Transverse colon (tissue), 4 donors: Measurements from ENCODE around the gene NDE1. TPM values are rescaled to one million over a fixed set of nuclear protein-coding genes. Genes with fewer than 3 reads are reported as not detected.

ENCODE experiments used
- DNase-seq: peaks from one replicate; pipeline ENCODE4 v3.0.0-alpha.2; 2019
- H3K27ac ChIP-seq, 4 donors: fragments of 200-600 bp; sonication (generic); 2 replicates each; pipeline ENCODE4 v1.5.1; 2016 to 2018; ENCODE audit warnings: inconsistent platforms in 4 of 4
- H3K27me3 ChIP-seq: fragments of 200-600 bp; sonication (generic); 2 replicates; pipeline ENCODE4 v1.5.1; 2017; ENCODE audit warnings: inconsistent platforms
- H3K36me3 ChIP-seq, 4 donors: fragments of 200-600 bp; sonication (generic); 2 replicates each; pipeline ENCODE4 v1.5.1; 2017 to 2019; ENCODE audit warnings: inconsistent platforms in 4 of 4
- H3K4me1 ChIP-seq, 4 donors: fragments of 200-600 bp; sonication (generic); 2 replicates each; pipeline ENCODE4 v1.5.1; 2017 to 2020; ENCODE audit warnings: inconsistent platforms in 4 of 4
- H3K4me3 ChIP-seq, 4 donors: fragments of 200-600 bp; sonication (generic); 1 replicate in 1 of 4; 2 replicates in 3 of 4; pipeline versions ENCODE4 v1.5.1 to v1.6.1; 2017 to 2019; ENCODE audit warnings: inconsistent platforms in 4 of 4
- H3K9me3 ChIP-seq, 2 donors: fragments of 200-600 bp; sonication (generic); 2 replicates each; pipeline ENCODE4 v1.5.1; 2017 to 2019; ENCODE audit warnings: inconsistent platforms in 2 of 2
- CTCF ChIP-seq, 5 experiments: fragments of 200-600 bp in 3 of 5; fragments of 450-650 bp in 2 of 5; sonication (generic) in 3 of 5; IDR thresholded peaks; 1 replicate in 2 of 5; 2 replicates in 3 of 5; pipeline ENCODE4 v1.5.1; 2016 to 2017; ENCODE audit warnings: antibody characterized with exemption in 5 of 5, inconsistent platforms in 3 of 5, mild to moderate bottlenecking in 2 of 5, moderate library complexity in 1 of 5
- EP300 ChIP-seq: sonication (generic); formaldehyde crosslinking; IDR thresholded peaks from one replicate; pipeline ENCODE4 v1.6.1; 2017; ENCODE audit warnings: antibody characterized with exemption, low read depth
- POLR2A ChIP-seq: fragments of 450-650 bp; IDR thresholded peaks from one replicate; pipeline ENCODE4 v1.6.1; 2016; ENCODE audit warnings: antibody characterized with exemption, mild to moderate bottlenecking, moderate library complexity
- POLR2AphosphoS5 ChIP-seq, 3 donors: sonication (generic); formaldehyde crosslinking; IDR thresholded peaks; one replicate each; pipeline ENCODE4 v1.6.1; 2016; ENCODE audit warnings: antibody characterized with exemption in 3 of 3
- WGBS, 2 donors: methylation state at CpG; one replicate each; pipeline ENCODE4 v1.1.5; 2018; ENCODE audit warnings: low coverage in 1 of 2; 5-methylcytosine and 5-hydroxymethylcytosine counted together
- in situ Hi-C, 4 donors: fragments of 200-750 bp; cut with MboI; loops; one replicate each; pipeline versions ENCODE4 v1.15.0 to v1.15.1; 2017; ENCODE audit warnings: low sequenced_read_pairs in 3 of 4, low pct_ligation_motif_present in 1 of 4, low pct_unique_long_range_greater_than_20kb in 1 of 4
- intact Hi-C: fragments of 100-400 bp; cut with DNase I; formaldehyde crosslinking; loops from one replicate; pipeline ENCODE4 v1.15.1; 2023; ENCODE audit warnings: low total_unique reads
- total RNA-seq, 4 donors: library from RNA; depleted of rRNA; stranded (reverse); fragments of >200 nt; gene quantifications; one replicate each; pipeline ENCODE4 v1.1.0, GENCODE V29; 2016

NDE1 gene
- total RNA-seq, 4 donors from 2014 or later = 21.0 to 47.6 (median 36.3) TPM

- no peak for DNase-seq
- Histone ChIP-seq H3K9me3 (no peaks in the 10 kb centered on the region), H3K36me3 (no peaks in the 10 kb centered on the region), H3K4me3 (no peak overlapping the region), H3K27me3 (no peaks in the 10 kb centered on the region), H3K27ac (peak overlapping the region in 1 of 4 donors; percentile 33), H3K4me1 (no peaks in the 10 kb centered on the region)
- WGBS, 2 donors = 94 to 97% methylated on average over 4 of the region's 4 CpGs
- in situ Hi-C loops (loop anchor here in 3 of 4 donors (25.0 kb wide), 1 partner anchor 369 kb away; no protein-coding TSS in a partner anchor), intact Hi-C loops (no loop called here)
- no peak for TF ChIP-seq CTCF (IDR thresholded peaks at IDR 0.05)
- TF ChIP-seq EP300 = no peak
- no peak for TF ChIP-seq POLR2A
- TF ChIP-seq POLR2AphosphoS5 (IDR thresholded peaks at IDR 0.05) = no peak
Observed at GRCh38 chr16:15768201-15768600, 118.2 kb downstream of the NDE1 start.

- peak overlapping the region in 2 of 4 donors; percentile 40 to 70 for H3K27ac ChIP-seq
- DNase-seq = no peak
- 79 to 83% methylated on average over 4 to 8 of the region's 8 CpGs for WGBS, 2 donors
- no peak for TF ChIP-seq POLR2A
- no peak for TF ChIP-seq EP300
- TF ChIP-seq POLR2AphosphoS5 (IDR thresholded peaks at IDR 0.05) = no peak
- no peak for TF ChIP-seq CTCF (IDR thresholded peaks at IDR 0.05)
- no peaks in the 10 kb centered on the region for H3K36me3 ChIP-seq
- no peak overlapping the region for H3K4me3 ChIP-seq
- intact Hi-C loops = no loop called here
- no peaks in the 10 kb centered on the region for H3K4me1 ChIP-seq
- no peaks in the 10 kb centered on the region for H3K27me3 ChIP-seq
- H3K9me3 ChIP-seq = no peaks in the 10 kb centered on the region
- in situ Hi-C loops = loop anchor here in 3 of 4 donors (25.0 kb wide), 1 partner anchor 368 kb away; no protein-coding TSS in a partner anchor
Observed at GRCh38 chr16:15769239-15769638, 119.2 kb downstream of the NDE1 start.

GRCh38 chr16:15770107-15770506 lies 120.1 kb downstream of the NDE1 start:
- in situ Hi-C loops (loop anchor here in 3 of 4 donors (25.0 kb wide), 1 partner anchor 367 kb away; no protein-coding TSS in a partner anchor), intact Hi-C loops (loop anchor here (10.0 kb wide), 1 partner anchor 355 kb away; no protein-coding TSS in a partner anchor)
- no peak for DNase-seq
- TF ChIP-seq POLR2AphosphoS5 (IDR thresholded peaks at IDR 0.05) = no peak
- TF ChIP-seq EP300 = no peak
- TF ChIP-seq CTCF (IDR thresholded peaks at IDR 0.05) = no peak
- no peak for TF ChIP-seq POLR2A
- H3K9me3 ChIP-seq = no peaks in the 10 kb centered on the region
- H3K36me3 ChIP-seq = no peaks in the 10 kb centered on the region
- H3K4me1 ChIP-seq = no peaks in the 10 kb centered on the region
- H3K27ac ChIP-seq = peak overlapping the region; percentile 28 to 70 (median 42)
- 57 to 77% methylated on average over 3 to 7 of the region's 7 CpGs for WGBS, 2 donors
- H3K27me3 ChIP-seq = no peaks in the 10 kb centered on the region
- no peak overlapping the region for H3K4me3 ChIP-seq

GRCh38 chr16:15770512-15770911 lies 120.5 kb downstream of the NDE1 start:
- no peak for DNase-seq
- Histone ChIP-seq H3K4me1 (no peaks in the 10 kb centered on the region), H3K27me3 (no peaks in the 10 kb centered on the region), H3K36me3 (no peaks in the 10 kb centered on the region), H3K4me3 (no peak overlapping the region), H3K27ac (peak overlapping the region; percentile 28 to 70 (median 42)), H3K9me3 (no peaks in the 10 kb centered on the region)
- WGBS, 2 donors = 65 to 69% methylated on average over 2 to 3 of the region's 3 CpGs
- TF ChIP-seq CTCF (IDR thresholded peaks at IDR 0.05) (no peak), POLR2AphosphoS5 (IDR thresholded peaks at IDR 0.05) (no peak), POLR2A (no peak), EP300 (no peak)
- in situ Hi-C loops = loop anchor here in 3 of 4 donors (25.0 kb wide), 1 partner anchor 367 kb away; no protein-coding TSS in a partner anchor
- intact Hi-C loops = loop anchor here (10.0 kb wide), 1 partner anchor 354 kb away; no protein-coding TSS in a partner anchor
